Endothelial cell of umbilical vein (primary cell): ENCODE data around the gene NRXN3. TPM values are rescaled to one million over a fixed set of nuclear protein-coding genes. Genes with fewer than 3 reads are reported as not detected.
A peak's percentile ranks its signal among the peaks of the same experiment; 100 is the strongest.

Experiments
- BruUV-seq: library from RNA; stranded (reverse); fragments of 400-500 nt; replicated peaks from 2 replicates; lab custom pipeline; 2021; lab: Mats Ljungman, UMichigan
- CTCF ChIA-PET: fragments of 300-600, 350-600 bp; sonication (Branson Sonifier 250); formaldehyde crosslinking; loops from one replicate; lab custom pipeline; 2021; ENCODE audit warnings: antibody characterized with exemption, inconsistent platforms; lab: Charles Lee
- POLR2A ChIA-PET: fragments of 300-600, 350-600 bp; sonication (Branson Sonifier 250); formaldehyde crosslinking; loops from one replicate; lab custom pipeline; 2021; ENCODE audit warnings: antibody characterized with exemption, inconsistent platforms; lab: Charles Lee
- DNase-seq: peaks from one replicate; pipeline ENCODE4 v3.0.0-alpha.2; 2011; ENCODE audit warnings: low read depth, low spot score
- FAIRE-seq: peaks from 2 replicates; lab custom pipeline; 2011; peaks lifted over from hg19 to GRCh38; lab: Jason Lieb, UNC
- H2AFZ ChIP-seq: 2 replicates; pipeline ENCODE4 v1.6.0; 2012; ENCODE audit warnings: low read depth, low read length, control low read depth, inconsistent platforms
- H3K27ac ChIP-seq: 2 replicates; pipeline ENCODE4 v1.5.1; 2011; ENCODE audit warnings: low read depth, mild to moderate bottlenecking, control low read depth, low read length, moderate library complexity; ENCODE audit not compliant: insufficient read depth
- H3K27me3 ChIP-seq, 2 experiments: 2 replicates each; pipeline versions ENCODE4 v1.6.0 to v1.6.1; 2011; ENCODE audit warnings: low read length in 2 of 2, mixed read lengths in 1 of 2; ENCODE audit not compliant: control insufficient read depth in 2 of 2, insufficient read depth in 2 of 2
- H3K36me3 ChIP-seq, 2 experiments: 2 replicates in 1 of 2; 3 replicates in 1 of 2; pipeline ENCODE4 v1.5.1; 2011; ENCODE audit warnings: low read length in 2 of 2, mild to moderate bottlenecking in 1 of 2, moderate library complexity in 1 of 2; ENCODE audit not compliant: control insufficient read depth in 2 of 2, insufficient read depth in 2 of 2; ENCODE audit errors: extremely low read depth in 1 of 2
- H3K4me1 ChIP-seq: 3 replicates; pipeline ENCODE4 v1.5.1; 2011; ENCODE audit warnings: mild to moderate bottlenecking, low read length; ENCODE audit not compliant: control insufficient read depth, insufficient read depth; ENCODE audit errors: extremely low read depth
- H3K4me2 ChIP-seq: 2 replicates; pipeline ENCODE4 v1.6.1; 2011; ENCODE audit warnings: low read length, control low read depth, mixed read lengths; ENCODE audit not compliant: insufficient read depth
- H3K4me3 ChIP-seq, 3 experiments: fragments of 200-600 bp in 1 of 3; sonication (generic), shearing (Covaris generic) in 1 of 3; replicated peaks in 1 of 3; 2 replicates each; pipeline ENCODE4 v1.5.1; 2011 to 2016; ENCODE audit warnings: control low read depth in 3 of 3, low read length in 3 of 3, mild to moderate bottlenecking in 2 of 3, inconsistent platforms in 1 of 3, low read depth in 1 of 3, moderate library complexity in 1 of 3; ENCODE audit not compliant: insufficient read depth in 1 of 3
- H3K79me2 ChIP-seq: 2 replicates; pipeline ENCODE4 v1.6.0; 2012; ENCODE audit warnings: low read length, inconsistent platforms; ENCODE audit not compliant: control insufficient read depth, insufficient read depth
- H3K9ac ChIP-seq: replicated peaks from 2 replicates; pipeline ENCODE3; 2011; ENCODE audit warnings: low read length, control low read depth; ENCODE audit not compliant: insufficient read depth; ENCODE audit errors: extremely low read depth
- H3K9me1 ChIP-seq: replicated peaks from 3 replicates; pipeline ENCODE4 v1.6.0; 2011; ENCODE audit warnings: mild to moderate bottlenecking, low read length; ENCODE audit not compliant: control insufficient read depth, insufficient read depth; ENCODE audit errors: extremely low read depth
- H3K9me3 ChIP-seq: replicated peaks from 2 replicates; pipeline ENCODE4 v1.5.1; 2012; ENCODE audit warnings: low read length, inconsistent platforms; ENCODE audit not compliant: control insufficient read depth, insufficient read depth
- H4K20me1 ChIP-seq: replicated peaks from 2 replicates; pipeline ENCODE3; 2011; ENCODE audit warnings: mild to moderate bottlenecking, low read length; ENCODE audit not compliant: control insufficient read depth, insufficient read depth; ENCODE audit errors: extremely low read depth
- EZH2 ChIP-seq: IDR thresholded peaks from 2 replicates; pipeline ENCODE4 v1.6.1; 2012; ENCODE audit warnings: borderline replicate concordance, low read depth, mild to moderate bottlenecking, moderate library complexity, low read length, inconsistent platforms; ENCODE audit not compliant: severe bottlenecking
- FOS ChIP-seq: IDR thresholded peaks from 2 replicates; pipeline ENCODE4 v1.6.1; 2011; ENCODE audit warnings: mild to moderate bottlenecking, low read length, moderate library complexity, borderline replicate concordance; ENCODE audit not compliant: insufficient read depth
- GATA2 ChIP-seq: IDR thresholded peaks from 2 replicates; pipeline ENCODE4 v1.7.0; 2011; ENCODE audit warnings: low read depth, mild to moderate bottlenecking, moderate library complexity, mixed read lengths, low read length; ENCODE audit not compliant: insufficient read length, insufficient read depth
- JUN ChIP-seq: IDR thresholded peaks from 2 replicates; pipeline ENCODE4 v1.6.1; 2011; ENCODE audit warnings: borderline replicate concordance, low read depth; ENCODE audit not compliant: insufficient read length, insufficient read depth
- MYC ChIP-seq: IDR thresholded peaks from one replicate; pipeline ENCODE4 v1.6.1; 2011; ENCODE audit warnings: mild to moderate bottlenecking, low read depth, low read length
- POLR2A ChIP-seq: IDR thresholded peaks from 2 replicates; pipeline ENCODE4 v1.6.1; 2012; ENCODE audit warnings: low read depth, mild to moderate bottlenecking, control low read depth, low read length
- POLR2AphosphoS5 ChIP-seq: IDR thresholded peaks from 2 replicates; pipeline ENCODE4 v1.6.1; 2012; ENCODE audit warnings: low read depth, mild to moderate bottlenecking, control low read depth, low read length, moderate library complexity; ENCODE audit not compliant: insufficient read depth
- dilution Hi-C: fragments of 300-500 bp; cut with MboI; formaldehyde crosslinking; loops from one replicate; pipeline ENCODE4 v1.15.0; 2019; ENCODE audit warnings: low sequenced_read_pairs; ENCODE audit not compliant: extremely low pct_ligation_motif_present
- intact Hi-C: fragments of 100-400 bp; cut with micrococcal nuclease; formaldehyde crosslinking; loops from one replicate; pipeline ENCODE4 v1.10.0; 2022
- polyA plus RNA-seq, 4 experiments: library from polyadenylated mRNA; depleted of rRNA in 3 of 4; stranded (reverse) in 3 of 4; unstranded in 1 of 4; fragments of >200 nt; gene quantifications; 2 replicates each; pipeline versions ENCODE4 v1.2.1 to v1.2.3, GENCODE V29; 2011 to 2012; ENCODE audit warnings: missing spikeins in 1 of 4
- total RNA-seq: library from RNA; stranded (reverse); gene quantifications from 2 replicates; pipeline ENCODE4 v1.2.3, GENCODE V29; 2021
- TF ChIP-seq, protein P1 (sequence below), 2 donors: IDR thresholded peaks; 1 replicate in 1 of 2; 2 replicates in 1 of 2; pipeline ENCODE4 v1.5.1; 2011; ENCODE audit warnings: low read length in 2 of 2, mild to moderate bottlenecking in 2 of 2, moderate library complexity in 2 of 2, control low read depth in 1 of 2, inconsistent platforms in 1 of 2, low read depth in 1 of 2; ENCODE audit not compliant: insufficient read depth in 1 of 2; ENCODE audit errors: extremely low read depth in 1 of 2
- TF ChIP-seq, protein P2 (sequence below): IDR thresholded peaks from 2 replicates; pipeline ENCODE4 v1.6.1; 2011; ENCODE audit not compliant: insufficient read depth, insufficient read length

Gene NRXN3
- total and polyA plus RNA-seq, 2 donors (not counting 3 experiments of a cell fraction or from before 2014, with no cell fraction given): 0.72 to 4.2 TPM

DNA sequence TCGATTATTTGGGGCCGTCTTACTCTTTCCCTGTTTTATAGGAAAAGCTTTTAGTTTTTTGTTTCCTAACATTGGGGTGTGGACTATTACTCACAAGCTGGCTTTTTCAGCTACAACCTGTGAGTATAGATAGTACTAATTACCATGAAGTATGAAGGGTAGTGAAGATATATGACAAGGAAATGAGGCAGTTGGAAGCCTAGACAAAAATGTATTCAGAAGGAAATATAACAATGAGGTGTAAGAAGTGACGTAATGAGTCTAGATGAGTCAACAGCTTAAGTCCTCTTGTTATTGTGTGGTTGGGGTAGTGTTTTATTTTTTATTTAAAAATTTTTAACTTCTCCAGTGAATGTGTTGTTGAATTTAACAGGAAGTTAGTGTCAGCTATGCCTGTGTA lies 804.5 kb downstream of the NRXN3 start:
- Histone ChIP-seq H3K4me3 (no peak overlapping the region), H3K79me2 (no peaks in the 10 kb centered on the region), H3K9me1 (no peaks in the 10 kb centered on the region), H3K36me3 (no peaks in the 10 kb centered on the region), H3K27me3 (no peaks in the 10 kb centered on the region), H4K20me1 (no peaks in the 10 kb centered on the region), H3K9me3 (no peaks in the 10 kb centered on the region), H3K9ac (peak overlapping the region; percentile 50), H2AFZ (no peak overlapping the region), H3K4me1 (peaks cover 25% of the 10 kb centered on the region), H3K4me2 (peak overlapping the region; percentile 47), H3K27ac (peak overlapping the region; percentile 84)
- ChIA-PET CTCF (interaction anchor here (0.9 to 2.2 kb wide), 7 partner anchors 10 to 569 kb away, joined by 3 to 14 read pairs (median 3); no protein-coding TSS in a partner anchor), POLR2A (no interaction called here)
- no TSS peak for BruUV-seq
- TF ChIP-seq, protein P1, sequence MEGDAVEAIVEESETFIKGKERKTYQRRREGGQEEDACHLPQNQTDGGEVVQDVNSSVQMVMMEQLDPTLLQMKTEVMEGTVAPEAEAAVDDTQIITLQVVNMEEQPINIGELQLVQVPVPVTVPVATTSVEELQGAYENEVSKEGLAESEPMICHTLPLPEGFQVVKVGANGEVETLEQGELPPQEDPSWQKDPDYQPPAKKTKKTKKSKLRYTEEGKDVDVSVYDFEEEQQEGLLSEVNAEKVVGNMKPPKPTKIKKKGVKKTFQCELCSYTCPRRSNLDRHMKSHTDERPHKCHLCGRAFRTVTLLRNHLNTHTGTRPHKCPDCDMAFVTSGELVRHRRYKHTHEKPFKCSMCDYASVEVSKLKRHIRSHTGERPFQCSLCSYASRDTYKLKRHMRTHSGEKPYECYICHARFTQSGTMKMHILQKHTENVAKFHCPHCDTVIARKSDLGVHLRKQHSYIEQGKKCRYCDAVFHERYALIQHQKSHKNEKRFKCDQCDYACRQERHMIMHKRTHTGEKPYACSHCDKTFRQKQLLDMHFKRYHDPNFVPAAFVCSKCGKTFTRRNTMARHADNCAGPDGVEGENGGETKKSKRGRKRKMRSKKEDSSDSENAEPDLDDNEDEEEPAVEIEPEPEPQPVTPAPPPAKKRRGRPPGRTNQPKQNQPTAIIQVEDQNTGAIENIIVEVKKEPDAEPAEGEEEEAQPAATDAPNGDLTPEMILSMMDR (IDR thresholded peaks at IDR 0.05; ENCODE audit: extremely low read depth in 1 of 2, insufficient read depth in 1 of 2, low read depth in 1 of 2, low read length in 2 of 2): no peak
- TF ChIP-seq FOS: peak; percentile 84
- no peak for TF ChIP-seq EZH2
- TF ChIP-seq POLR2AphosphoS5: no peak
- TF ChIP-seq, protein P2, sequence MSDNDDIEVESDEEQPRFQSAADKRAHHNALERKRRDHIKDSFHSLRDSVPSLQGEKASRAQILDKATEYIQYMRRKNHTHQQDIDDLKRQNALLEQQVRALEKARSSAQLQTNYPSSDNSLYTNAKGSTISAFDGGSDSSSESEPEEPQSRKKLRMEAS: no peak
- TF ChIP-seq JUN: peak; percentile 95
- no peak for TF ChIP-seq MYC
- TF ChIP-seq GATA2: peak; percentile 29
- TF ChIP-seq POLR2A: no peak
- dilution Hi-C loops: no loop called here
- DNase-seq (peak; percentile 88), FAIRE-seq (peak; percentile 96)
- intact Hi-C loops: loop anchor here (1.0 to 2.0 kb wide), 4 partner anchors 37 to 1664 kb away; no protein-coding TSS in a partner anchor
